Jurkat, Clone E6-1 (cell line): ENCODE data around the gene PPIAL4G. TPM values are rescaled to one million over a fixed set of nuclear protein-coding genes. Genes with fewer than 3 reads are reported as not detected.
A peak's percentile ranks its signal among the peaks of the same experiment; 100 is the strongest.
"Not testable (repeated sequence)": the region's sequence is repeated elsewhere in the genome, so short reads cannot be mapped to it uniquely, and the experiment has no call there.

Source experiments
- DNase-seq: peaks from one replicate; pipeline ENCODE4 v3.0.0-alpha.2; 2011; ENCODE audit warnings: low read depth, low spot score
- H3K4me3 ChIP-seq: 2 replicates; pipeline ENCODE4 v1.5.1; 2011; ENCODE audit warnings: mild to moderate bottlenecking, low read length, control low read depth, moderate library complexity
- polyA plus RNA-seq: library from polyadenylated mRNA; unstranded; fragments of >200 nt; gene quantifications from one replicate; pipeline ENCODE4 v1.2.1, GENCODE V29; 2012; ENCODE audit warnings: missing spikeins; ENCODE audit not compliant: insufficient read length, insufficient read depth

Gene PPIAL4G
- not detected for polyA plus RNA-seq

DNA sequence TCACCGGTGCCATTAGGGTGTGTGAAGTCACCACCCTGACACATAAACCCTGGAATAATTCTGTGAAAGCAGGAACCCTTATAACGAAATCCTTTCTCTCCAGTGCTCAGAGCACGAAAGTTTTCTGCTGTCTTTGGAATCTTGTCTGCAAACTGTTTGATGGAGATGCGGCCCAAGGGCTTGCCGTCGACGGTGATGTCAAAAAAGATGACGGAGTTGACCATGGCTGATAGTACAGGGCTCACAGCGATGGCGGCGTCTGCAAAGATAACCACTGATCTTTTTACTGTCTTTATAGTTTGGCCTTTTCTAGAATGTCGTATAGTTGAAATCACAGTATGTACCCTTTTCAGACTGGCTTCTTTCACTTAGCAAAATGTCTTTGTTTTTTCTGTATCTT lies at the start of gene PPIAL4G:
Gene PPIAL4G (minus strand): TSS at position 274 of the 400 bp plus-strand sequence. CDS start 50 bp downstream, at position 224.
- DNase-seq, H3K4me3 ChIP-seq: not testable (repeated sequence)

DNA sequence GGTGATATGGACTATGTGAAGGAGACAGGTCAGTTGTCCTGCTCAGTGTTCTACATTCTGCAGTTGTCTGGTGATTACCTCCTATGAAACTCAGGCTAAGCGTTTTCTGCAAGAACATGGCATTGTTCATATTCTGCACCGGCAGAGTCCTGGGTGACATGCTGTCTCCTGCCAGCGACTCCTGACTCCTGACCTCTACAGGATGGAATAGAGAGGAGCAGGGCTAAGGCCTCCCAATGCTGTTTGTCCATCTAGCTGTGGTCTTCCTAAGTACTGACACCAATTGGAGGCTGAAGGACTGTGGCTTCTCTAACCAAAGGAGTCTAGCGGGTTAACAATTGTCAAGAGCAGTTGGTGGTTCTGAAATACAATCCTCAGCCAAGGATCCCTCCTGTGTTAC lies 49.1 kb upstream of the PPIAL4G start:
- not testable (repeated sequence) for H3K4me3 ChIP-seq, DNase-seq

DNA sequence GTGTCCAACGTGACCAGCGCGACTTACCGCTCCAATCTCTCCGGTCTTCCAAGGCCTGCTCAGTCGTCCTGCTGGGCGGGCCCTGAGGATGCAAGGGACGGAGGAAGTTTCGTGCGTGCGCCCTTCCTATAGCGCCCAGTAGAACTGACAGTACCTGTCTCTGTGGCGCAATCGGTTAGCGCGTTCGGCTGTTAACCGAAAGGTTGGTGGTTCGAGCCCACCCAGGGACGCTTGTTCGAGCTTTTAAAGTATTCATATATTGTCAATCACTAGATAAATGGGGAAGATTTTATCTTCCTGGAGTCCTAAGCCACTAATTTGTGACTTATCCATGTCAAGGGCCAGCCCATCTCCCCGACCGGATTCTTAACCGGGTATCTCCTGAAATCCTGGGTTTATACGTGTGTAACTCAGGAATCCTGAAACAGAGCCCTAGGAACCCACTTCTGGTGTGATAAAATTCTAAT lies 46.0 kb upstream of the PPIAL4G start:
- H3K4me3 ChIP-seq, DNase-seq: not testable (repeated sequence)

DNA sequence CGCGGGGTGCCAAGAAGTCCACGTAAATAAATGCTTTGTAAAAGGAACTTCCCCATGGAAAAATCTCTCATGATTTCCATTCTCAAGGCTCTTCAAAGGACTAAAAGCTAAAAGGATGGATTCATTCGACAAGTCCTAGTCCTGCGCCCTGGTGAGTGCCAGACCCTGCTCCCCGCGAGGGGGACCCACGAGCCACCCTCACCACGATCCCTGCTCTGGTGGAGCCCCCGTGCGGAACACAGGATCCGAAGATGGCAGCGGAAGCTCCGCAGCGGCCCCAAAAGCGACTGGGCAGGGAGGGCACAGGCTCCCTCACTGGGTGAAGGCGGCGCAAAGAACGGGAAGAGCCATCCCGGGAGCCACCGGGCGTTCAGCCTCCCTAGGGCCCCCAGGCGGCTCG lies 45.5 kb upstream of the PPIAL4G start:
- DNase-seq, H3K4me3 ChIP-seq: not testable (repeated sequence)

DNA sequence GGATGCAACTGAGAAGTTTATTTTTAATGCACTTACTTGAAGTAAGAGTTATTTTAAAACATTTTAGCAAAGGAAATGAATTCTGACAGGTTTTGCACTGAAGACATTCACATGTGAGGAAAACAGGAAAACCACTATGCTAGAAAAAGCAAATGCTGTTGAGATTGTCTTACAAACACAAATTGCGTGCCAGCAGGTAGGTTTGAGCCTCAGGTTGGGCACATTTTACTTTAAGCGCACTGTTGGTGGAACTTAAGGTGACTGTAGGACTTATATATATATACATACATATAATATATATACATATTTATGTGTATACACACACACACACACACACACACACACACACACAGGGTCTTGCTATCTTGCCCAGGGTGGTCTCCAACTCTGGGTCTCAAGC lies 43.5 kb upstream of the PPIAL4G start:
- not testable (repeated sequence) for H3K4me3 ChIP-seq

DNA sequence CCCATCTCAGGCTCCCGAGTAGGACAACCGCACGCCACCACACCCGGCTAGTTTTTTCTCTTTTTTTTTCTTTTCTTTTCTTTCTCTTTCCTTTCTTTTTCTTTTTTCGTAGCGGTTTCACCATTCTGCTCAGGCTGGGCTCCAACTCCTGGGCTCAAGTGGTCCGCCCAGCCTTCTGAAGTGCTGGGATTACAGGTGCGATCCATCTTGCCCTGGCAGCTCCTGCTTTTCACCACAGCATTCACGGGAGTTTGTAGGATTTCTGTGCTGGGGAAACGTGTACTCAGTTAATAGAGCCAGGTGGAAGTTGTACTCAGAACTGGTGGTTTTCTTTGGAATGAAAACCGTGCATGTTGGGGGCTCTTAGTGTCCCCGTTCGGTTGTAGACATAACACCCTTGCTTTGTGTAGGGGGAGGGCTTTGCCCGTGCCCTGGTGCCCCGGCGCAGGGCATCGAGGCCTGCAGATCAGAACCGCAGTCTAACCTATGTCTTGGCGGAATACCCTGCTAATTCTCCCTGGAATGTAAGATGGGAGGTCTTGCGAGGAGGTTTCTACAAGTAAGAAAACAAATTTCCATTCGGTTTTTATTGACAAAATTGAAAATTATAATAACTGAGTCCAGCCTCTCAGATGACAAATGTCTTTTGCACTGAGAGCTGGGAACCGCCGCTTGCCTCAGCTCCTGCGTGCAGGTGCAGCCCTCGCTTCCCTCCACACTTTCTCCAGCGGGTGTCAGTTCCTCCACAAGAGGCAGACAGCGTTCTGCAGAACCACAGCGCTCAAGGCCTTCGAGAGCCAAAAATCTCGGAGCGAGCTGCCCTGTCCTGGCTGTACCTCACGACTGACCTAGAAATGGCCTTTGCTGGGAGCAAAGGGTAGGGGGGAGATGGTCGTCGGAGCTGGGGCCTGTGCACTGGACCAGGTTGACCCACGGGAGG lies 40.4 kb upstream of the PPIAL4G start:
- not testable (repeated sequence) for H3K4me3 ChIP-seq, DNase-seq

More for the DNA sequence above, 43.5 kb upstream of the PPIAL4G start:
- not testable (repeated sequence) for DNase-seq

DNA sequence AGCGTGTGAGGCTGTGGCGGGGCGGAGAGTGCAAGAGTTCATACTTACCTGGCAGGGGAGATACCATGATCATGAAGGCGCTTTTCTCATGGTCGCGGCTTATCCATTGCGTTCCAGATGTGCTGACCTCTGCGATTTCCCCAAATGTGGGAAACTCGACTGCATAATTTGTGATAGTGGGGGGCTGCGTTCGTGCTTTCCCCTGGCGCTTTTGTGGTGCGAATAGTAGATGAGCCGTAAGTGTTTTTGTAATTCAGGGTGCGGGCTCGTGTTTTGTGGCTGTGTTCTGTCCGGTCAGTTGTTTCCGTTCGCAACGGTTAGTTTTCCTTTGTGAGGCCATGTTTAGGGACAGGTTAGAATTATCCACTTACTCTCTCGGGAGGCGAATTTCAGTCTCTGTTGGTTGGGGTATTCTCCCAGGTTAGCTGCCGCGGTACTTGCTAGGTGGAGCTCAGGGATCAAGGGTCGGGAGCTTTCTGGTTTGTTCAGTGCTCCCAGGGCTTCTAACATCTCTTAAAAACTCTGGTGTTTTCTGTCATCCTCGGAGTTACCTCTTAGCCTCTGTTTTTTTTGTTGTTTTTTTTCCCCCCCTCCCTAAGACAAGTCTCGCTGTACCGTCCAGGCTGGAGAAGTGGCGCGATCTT lies 39.6 kb upstream of the PPIAL4G start:
- DNase-seq = peak; percentile 93
- peak overlapping the region; percentile 32 for H3K4me3 ChIP-seq

DNA sequence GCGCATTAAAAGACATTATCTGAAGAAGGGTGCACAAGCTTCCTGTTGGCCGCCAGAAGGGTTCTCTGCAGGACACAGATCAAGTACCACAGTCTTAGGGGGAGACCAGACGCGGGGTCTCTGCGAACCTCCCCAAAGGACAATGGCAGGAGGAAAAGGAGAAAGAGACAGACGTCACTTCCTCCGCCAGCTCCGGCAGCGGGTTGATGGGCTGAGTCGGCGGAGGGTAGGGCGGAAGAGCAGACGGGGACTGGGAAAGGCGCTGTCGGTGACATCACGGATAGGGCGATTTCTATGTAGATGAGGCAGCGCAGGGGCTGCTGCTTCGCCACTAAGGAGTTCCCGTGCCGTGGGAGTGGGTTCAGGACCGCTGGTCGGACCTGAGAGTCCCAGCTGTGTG lies 39.0 kb upstream of the PPIAL4G start:
- not testable (repeated sequence) for H3K4me3 ChIP-seq
- peak; percentile 73 for DNase-seq

DNA sequence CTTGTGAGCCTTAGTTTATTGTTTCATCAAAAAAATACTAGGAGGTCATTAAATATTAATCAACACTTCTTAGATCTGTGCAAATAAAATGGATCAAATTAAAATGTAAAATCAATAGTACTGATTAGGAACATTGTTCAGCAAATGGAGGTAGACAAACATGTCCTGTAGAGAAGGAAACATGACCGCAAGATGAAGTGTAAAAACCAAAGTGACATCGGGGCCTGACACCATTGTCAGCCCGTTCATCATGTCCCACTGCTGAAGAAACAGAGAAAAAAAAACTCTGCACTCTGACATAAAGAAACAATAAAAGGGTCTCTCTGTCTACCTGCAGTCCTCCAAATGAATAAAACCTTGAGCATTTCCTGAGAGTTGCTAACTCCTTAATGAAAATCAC lies 31.2 kb upstream of the PPIAL4G start:
- not testable (repeated sequence) for H3K4me3 ChIP-seq, DNase-seq

DNA sequence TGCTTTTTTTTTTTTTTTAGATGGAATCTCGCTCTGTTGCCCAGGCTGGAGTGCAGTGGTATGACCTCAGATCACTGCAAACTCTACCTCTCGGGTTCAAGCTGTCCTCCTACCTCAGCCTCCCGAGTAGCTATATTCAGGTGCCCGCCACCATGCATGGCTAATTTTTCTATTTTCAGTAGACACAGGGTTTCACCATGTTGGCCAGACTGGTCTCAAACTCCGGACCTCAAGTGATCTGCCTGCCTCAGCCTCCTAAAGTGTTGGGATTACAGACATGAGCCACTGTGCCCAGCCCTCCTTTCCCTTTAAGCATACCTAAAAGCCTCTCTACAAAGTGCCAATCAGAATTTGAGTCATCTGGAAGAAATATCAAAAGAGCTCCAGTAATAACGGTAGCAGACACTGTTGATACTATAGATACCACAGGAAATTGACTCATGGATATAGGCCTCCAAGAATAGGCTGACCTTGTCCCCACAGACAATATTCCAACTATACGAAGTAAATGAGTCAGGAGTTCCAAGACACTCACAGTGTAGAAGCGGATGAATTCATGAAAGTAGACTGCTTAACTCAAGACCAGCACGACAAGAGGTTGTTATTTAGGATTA lies 29.6 kb upstream of the PPIAL4G start:
- DNase-seq, H3K4me3 ChIP-seq: not testable (repeated sequence)

DNA sequence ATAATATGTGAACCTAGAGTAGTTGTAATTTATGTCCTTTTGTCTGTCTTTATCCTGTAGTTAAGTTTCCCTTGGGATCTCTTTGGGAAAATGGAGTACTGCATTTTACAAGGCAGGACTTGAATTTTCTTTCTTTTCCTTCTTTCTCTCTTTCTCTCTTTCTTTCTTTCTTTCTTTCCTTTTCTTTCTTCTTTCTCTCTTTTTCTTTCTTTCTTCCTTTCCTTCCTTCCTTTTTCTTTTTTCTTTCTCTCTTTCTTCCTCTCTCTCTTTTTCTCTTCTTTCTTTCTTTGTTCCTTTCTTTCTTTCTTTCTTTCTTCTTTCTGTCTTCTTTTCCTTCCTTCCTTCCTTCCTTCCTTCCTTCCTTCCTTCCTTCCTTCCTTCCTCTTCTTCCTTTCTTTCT lies 10.8 kb upstream of the PPIAL4G start:
- DNase-seq, H3K4me3 ChIP-seq: not testable (repeated sequence)

DNA sequence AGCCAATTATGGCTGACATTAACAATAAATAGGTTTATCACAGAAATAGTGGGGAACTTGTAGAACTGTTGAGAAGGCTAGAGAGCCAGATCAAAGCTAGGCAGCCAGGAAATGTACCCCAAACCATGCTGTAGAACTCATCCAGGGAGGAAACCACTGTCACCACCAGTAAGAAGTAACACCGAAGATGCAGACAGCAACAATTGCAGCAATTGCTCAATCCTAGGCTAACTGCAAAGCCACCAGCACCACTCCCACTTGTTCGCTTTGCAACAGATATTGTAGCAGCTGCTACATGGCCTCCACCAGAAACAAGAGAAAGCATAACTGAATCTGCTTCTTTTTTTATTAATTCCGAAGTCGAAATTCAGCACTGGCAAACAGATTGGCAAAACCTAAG lies 2.0 kb downstream of the PPIAL4G start:
- not testable (repeated sequence) for H3K4me3 ChIP-seq, DNase-seq

DNA sequence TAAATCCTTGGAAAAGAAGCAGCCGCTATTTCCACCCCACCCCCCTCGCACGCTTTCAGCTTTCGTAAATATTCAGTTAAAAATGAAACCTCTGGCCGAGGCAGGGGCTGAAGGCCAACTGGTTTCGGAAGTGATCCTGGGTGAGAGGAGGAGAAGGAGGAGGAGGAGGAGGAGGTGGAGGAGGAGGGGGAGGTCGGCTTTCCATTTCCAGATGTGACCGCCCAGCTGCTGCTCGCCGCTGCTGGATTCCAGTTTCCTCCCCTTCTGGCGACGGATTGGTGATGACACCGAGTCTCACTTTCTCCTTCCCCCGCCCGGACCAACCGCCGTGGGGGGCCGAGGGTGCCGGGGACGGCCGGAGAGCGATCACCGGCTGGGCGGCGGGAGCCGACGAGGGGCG lies 23.4 kb downstream of the PPIAL4G start:
- not testable (repeated sequence) for DNase-seq
- H3K4me3 ChIP-seq = peak overlapping the region; percentile 49

DNA sequence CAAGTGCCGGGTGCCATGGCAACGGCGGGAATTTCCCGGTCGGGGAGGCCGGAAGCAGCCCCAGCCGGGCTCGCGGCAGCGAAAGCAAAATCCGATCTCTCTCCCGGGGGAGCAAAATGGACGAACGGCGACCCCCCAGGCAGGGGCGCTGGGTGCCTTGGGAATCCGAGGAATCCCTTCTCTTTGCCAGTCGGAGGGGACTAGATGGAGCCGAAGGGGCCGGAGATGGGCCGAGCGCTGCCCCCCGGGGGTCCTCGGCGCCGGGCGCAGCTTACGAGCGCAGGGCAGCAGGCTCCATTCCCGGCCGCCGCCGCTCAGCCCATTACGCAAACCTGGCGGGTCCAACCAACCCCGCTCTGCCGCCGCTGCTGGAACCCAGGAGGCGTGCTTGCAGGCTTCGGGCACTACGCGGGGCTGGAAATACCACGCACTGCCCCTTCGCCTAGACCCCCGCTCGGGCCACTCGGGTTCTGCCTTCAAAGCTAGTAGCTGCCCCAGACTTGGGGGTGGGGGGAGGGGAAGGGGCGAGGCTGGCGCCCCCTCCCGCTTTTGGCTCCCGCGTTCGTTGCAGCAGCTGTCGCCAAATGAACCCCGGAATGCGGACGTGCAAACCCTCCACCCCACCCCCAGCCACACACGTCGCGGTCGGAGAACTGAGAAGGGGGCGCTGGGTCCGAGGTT lies 24.1 kb downstream of the PPIAL4G start:
- peak overlapping the region; percentile 49 for H3K4me3 ChIP-seq
- DNase-seq = not testable (repeated sequence)

DNA sequence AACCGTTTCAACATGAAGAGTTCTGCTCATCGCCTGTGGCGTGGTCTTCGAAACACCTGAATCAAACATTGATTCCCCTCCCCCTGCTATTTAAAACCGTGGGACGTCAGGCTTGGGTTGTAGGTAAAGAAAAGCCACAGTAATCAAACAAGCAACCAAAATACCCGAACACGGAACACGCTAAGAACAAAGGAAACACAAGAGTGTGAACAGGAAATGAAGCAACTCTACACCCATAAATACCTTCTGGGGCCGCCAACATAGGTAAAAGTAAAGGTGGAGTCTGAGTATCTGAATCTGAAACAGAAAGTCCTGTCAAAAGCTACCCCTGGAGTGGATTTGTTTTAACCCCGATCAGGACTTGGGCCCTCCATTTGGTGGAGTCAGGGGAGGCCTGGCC lies 24.7 kb downstream of the PPIAL4G start:
- peak overlapping the region; percentile 35 for H3K4me3 ChIP-seq
- DNase-seq = not testable (repeated sequence)

DNA sequence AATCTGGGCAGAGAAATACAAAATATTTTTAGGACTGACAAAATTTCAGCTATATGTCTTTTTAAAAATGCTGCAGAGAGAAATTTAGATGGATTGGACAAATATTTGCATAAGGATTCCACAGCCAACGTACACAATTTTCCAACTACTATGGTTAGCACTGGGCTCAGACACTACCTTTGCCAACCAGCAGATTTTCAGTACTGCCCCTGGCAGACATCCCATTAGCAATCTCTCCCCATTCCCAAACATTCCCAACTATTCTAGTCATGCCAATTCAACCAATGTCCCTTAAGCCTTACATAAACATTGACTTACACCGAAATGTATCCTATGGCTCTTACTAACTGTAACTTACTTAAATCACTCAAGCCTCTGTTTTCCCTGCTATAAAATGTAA lies 30.3 kb downstream of the PPIAL4G start:
- DNase-seq, H3K4me3 ChIP-seq: not testable (repeated sequence)

DNA sequence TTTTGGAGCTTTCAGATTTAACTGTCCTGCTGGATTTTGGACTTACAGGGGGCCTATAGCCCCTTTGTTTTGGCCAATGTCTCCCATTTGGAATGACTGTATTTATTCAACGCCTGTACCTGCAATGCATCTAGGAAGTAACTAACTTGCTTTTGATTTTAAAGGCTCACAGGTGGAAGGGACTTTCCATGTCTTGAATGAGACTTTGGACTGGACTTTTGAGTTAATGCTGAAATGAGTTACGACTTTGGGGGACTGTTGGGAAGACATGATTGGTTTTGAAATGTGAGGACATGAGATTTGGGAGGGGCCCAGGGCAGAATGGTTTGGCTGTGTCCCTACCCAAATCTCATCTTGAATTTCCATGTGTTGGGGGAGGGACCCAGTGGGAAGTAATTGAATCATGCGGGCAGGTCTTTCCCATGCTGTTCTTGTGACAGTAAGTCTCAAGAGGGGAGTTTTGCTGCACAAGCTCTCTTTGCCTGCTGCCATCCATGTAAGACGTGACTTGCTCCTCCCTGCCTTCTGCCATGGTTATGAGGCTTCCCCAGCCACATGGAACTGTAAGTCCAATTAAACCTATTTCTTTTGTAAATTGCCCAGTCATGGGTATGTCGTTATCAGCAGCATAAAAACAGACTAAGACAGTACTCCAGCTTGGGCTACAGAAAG lies 43.3 kb downstream of the PPIAL4G start:
- not testable (repeated sequence) for DNase-seq, H3K4me3 ChIP-seq

DNA sequence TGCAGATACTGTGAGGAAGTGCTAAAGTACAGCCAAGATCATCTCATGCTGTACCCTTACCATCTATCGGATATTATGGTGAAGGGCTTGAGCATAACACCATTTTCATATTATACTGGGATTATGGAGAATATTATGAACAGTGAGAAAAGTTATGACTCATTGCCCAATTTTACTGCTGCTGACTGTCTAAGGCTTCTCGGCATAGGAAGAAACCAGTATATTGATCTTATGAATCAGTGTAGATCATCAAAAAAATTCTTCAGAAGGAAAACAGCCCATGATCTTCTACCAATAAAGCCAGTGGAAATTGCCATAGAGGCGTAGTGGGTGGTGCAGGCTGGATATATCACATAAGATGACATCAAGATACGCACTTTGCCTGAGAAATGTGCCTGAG lies 47.7 kb downstream of the PPIAL4G start:
- DNase-seq = no peak
- no peak overlapping the region for H3K4me3 ChIP-seq
